B cell (primary cell): ENCODE measurements around the gene KATNB1.

ENCODE experiments used
- CTCF ChIP-seq: fragments of 200-600 bp; IDR thresholded peaks from one replicate; pipeline ENCODE4 v1.8.0; 2022; ENCODE audit warnings: antibody characterized with exemption, mild to moderate bottlenecking
- EZH2 ChIP-seq: IDR thresholded peaks from 2 replicates; pipeline ENCODE4 v1.6.1; 2012; ENCODE audit warnings: borderline replicate concordance, low read depth, mild to moderate bottlenecking, moderate library complexity, low read length; ENCODE audit not compliant: insufficient read depth, poor library complexity, severe bottlenecking

- TF ChIP-seq CTCF = no peak
- no peak for TF ChIP-seq EZH2
These were observed 40.3 kb downstream of the KATNB1 start for GRCh38 chr16:57775661-57776469.
